Body of pancreas (tissue), 4 donors: ENCODE measurements around the gene PDE4D. TPM values are rescaled to one million over a fixed set of nuclear protein-coding genes. Genes with fewer than 3 reads are reported as not detected.
A peak's percentile ranks its signal among the peaks of the same experiment; 100 is the strongest.

ENCODE experiments used
- ATAC-seq: fragments of 150-250 bp; one replicate; pipeline ENCODE4 v1.9.1; 2016
- DNase-seq, 4 donors: peaks; one replicate each; pipeline ENCODE4 v3.0.0-alpha.2; 2019
- H3K27ac ChIP-seq, 4 donors: fragments of 200-600 bp; sonication (generic); 1 replicate in 3 of 4; 2 replicates in 1 of 4; pipeline versions ENCODE4 v1.5.1 to v1.6.1; 2016 to 2019; ENCODE audit warnings: mild to moderate bottlenecking in 1 of 4, mixed read lengths in 1 of 4, moderate library complexity in 1 of 4
- H3K27me3 ChIP-seq, 2 donors: fragments of 200-600 bp; sonication (generic); one replicate each; pipeline ENCODE4 v1.6.0; 2016; ENCODE audit warnings: mild to moderate bottlenecking in 1 of 2
- H3K36me3 ChIP-seq, 2 donors: fragments of 200-600 bp; sonication (generic); replicated peaks in 1 of 2; 2 replicates each; pipeline ENCODE4 v1.5.1; 2016; ENCODE audit warnings: low read depth in 2 of 2; ENCODE audit not compliant: insufficient read depth in 1 of 2
- H3K4me1 ChIP-seq: fragments of 200-600 bp; sonication (generic); one replicate; pipeline ENCODE4 v1.6.0; 2016
- H3K4me3 ChIP-seq, 2 donors: fragments of 200-600 bp; sonication (generic); 1 replicate in 1 of 2; 2 replicates in 1 of 2; pipeline ENCODE4 v1.5.1; 2016 to 2019
- H3K9me3 ChIP-seq, 3 donors: fragments of 200-600 bp; sonication (generic); 1 replicate in 2 of 3; 2 replicates in 1 of 3; pipeline ENCODE4 v1.5.1; 2016
- POLR2A ChIP-seq, 3 donors: fragments of 450-650 bp; IDR thresholded peaks; one replicate each; pipeline ENCODE4 v1.6.1; 2016; ENCODE audit warnings: antibody characterized with exemption in 3 of 3, mild to moderate bottlenecking in 2 of 3
- WGBS, 2 donors: methylation state at CpG; one replicate each; pipeline ENCODE4 v1.1.5; 2017; 5-methylcytosine and 5-hydroxymethylcytosine counted together
- intact Hi-C: fragments of 100-400 bp; cut with DNase I; formaldehyde crosslinking; loops from one replicate; pipeline ENCODE4 v1.15.1; 2023
- total RNA-seq, 2 donors: library from RNA; depleted of rRNA; stranded (reverse); fragments of >200 nt; gene quantifications; one replicate each; pipeline ENCODE4 v1.1.0, GENCODE V29; 2016
- TF ChIP-seq, protein P1 (sequence below), 7 experiments: fragments of 450-650 bp in 4 of 7; fragments of 200-600 bp in 3 of 7; sonication (generic) in 3 of 7; IDR thresholded peaks; one replicate each; pipeline ENCODE4 v1.5.1; 2016 to 2019; ENCODE audit warnings: antibody characterized with exemption in 7 of 7

PDE4D gene
- total RNA-seq, 2 donors from 2014 or later: 8.6 to 9.2 TPM

- Histone ChIP-seq H3K27ac (peak overlapping the region in 2 of 4 donors; percentile 2 to 24), H3K9me3 (no peaks in the 10 kb centered on the region), H3K36me3 (no peaks in the 10 kb centered on the region), H3K4me1 (peaks cover 23% of the 10 kb centered on the region), H3K4me3 (no peak overlapping the region), H3K27me3 (no peaks in the 10 kb centered on the region)
- DNase-seq (no peak), ATAC-seq (no peak)
- 10 to 23% methylated on average over 4 of the region's 4 CpGs for WGBS, 2 donors
- TF ChIP-seq, protein P1, sequence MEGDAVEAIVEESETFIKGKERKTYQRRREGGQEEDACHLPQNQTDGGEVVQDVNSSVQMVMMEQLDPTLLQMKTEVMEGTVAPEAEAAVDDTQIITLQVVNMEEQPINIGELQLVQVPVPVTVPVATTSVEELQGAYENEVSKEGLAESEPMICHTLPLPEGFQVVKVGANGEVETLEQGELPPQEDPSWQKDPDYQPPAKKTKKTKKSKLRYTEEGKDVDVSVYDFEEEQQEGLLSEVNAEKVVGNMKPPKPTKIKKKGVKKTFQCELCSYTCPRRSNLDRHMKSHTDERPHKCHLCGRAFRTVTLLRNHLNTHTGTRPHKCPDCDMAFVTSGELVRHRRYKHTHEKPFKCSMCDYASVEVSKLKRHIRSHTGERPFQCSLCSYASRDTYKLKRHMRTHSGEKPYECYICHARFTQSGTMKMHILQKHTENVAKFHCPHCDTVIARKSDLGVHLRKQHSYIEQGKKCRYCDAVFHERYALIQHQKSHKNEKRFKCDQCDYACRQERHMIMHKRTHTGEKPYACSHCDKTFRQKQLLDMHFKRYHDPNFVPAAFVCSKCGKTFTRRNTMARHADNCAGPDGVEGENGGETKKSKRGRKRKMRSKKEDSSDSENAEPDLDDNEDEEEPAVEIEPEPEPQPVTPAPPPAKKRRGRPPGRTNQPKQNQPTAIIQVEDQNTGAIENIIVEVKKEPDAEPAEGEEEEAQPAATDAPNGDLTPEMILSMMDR (IDR thresholded peaks at IDR 0.05): no peak
- TF ChIP-seq POLR2A (IDR thresholded peaks at IDR 0.05): no peak
- intact Hi-C loops: no loop called here
Measured at GRCh38 chr5:59458321-59458720, 435.2 kb downstream of the PDE4D start.

GRCh38 chr5:59449905-59450644 is 443.5 kb downstream of the PDE4D start:
- intact Hi-C loops: no loop called here
- no peak for DNase-seq
- Histone ChIP-seq H3K27ac (no peak overlapping the region), H3K9me3 (no peaks in the 10 kb centered on the region), H3K27me3 (no peaks in the 10 kb centered on the region), H3K36me3 (no peaks in the 10 kb centered on the region), H3K4me3 (no peak overlapping the region), H3K4me1 (no peaks in the 10 kb centered on the region)
- TF ChIP-seq POLR2A (IDR thresholded peaks at IDR 0.05): no peak
- TF ChIP-seq, protein P1 (IDR thresholded peaks at IDR 0.05): no peak
- 83 to 86% methylated on average over 3 of the region's 3 CpGs for WGBS, 2 donors
- ATAC-seq: no peak

GRCh38 chr5:59446356-59446755 is 447.2 kb downstream of the PDE4D start:
- H3K27ac ChIP-seq: no peak overlapping the region
- no peak overlapping the region for H3K4me3 ChIP-seq
- WGBS, 2 donors: 40 to 55% methylated on average over 2 of the region's 2 CpGs
- intact Hi-C loops: no loop called here
- TF ChIP-seq POLR2A (IDR thresholded peaks at IDR 0.05): no peak
- TF ChIP-seq, protein P1 (IDR thresholded peaks at IDR 0.05): no peak
- no peaks in the 10 kb centered on the region for H3K36me3 ChIP-seq
- H3K9me3 ChIP-seq: no peaks in the 10 kb centered on the region
- ATAC-seq (no peak), DNase-seq (no peak)
- H3K4me1 ChIP-seq: no peaks in the 10 kb centered on the region
- H3K27me3 ChIP-seq: no peaks in the 10 kb centered on the region

DNA sequence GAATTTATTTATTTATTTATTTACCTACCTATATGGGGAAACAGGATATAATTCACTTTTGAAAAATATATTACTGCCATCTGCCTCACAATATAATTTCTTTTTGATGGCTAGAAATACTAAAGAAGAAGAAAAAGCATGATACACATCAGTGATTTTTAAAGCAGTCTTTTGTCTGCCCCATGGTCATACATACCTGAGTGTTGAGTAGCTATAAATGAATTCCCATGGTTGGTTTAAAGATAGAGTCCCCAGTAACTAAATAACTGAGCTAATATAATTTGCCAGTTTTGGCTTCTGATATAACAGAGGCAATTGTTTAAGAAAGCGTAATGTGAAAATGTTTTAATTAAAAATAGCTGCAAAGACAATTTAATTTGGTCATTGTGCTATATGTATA is 447.8 kb downstream of the PDE4D start:
- WGBS, 2 donors: 96 to 97% methylated on average over 1 of the region's 1 CpG
- no peaks in the 10 kb centered on the region for H3K27me3 ChIP-seq
- no peaks in the 10 kb centered on the region for H3K36me3 ChIP-seq
- no peak for TF ChIP-seq POLR2A (IDR thresholded peaks at IDR 0.05)
- TF ChIP-seq, protein P1 (IDR thresholded peaks at IDR 0.05): no peak
- no peak overlapping the region for H3K27ac ChIP-seq
- no peak overlapping the region for H3K4me3 ChIP-seq
- ATAC-seq (no peak), DNase-seq (no peak)
- H3K9me3 ChIP-seq: no peaks in the 10 kb centered on the region
- no peaks in the 10 kb centered on the region for H3K4me1 ChIP-seq
- intact Hi-C loops: no loop called here

GRCh38 chr5:59439303-59439702 is 454.2 kb downstream of the PDE4D start:
- ATAC-seq (no peak), DNase-seq (no peak)
- no peak overlapping the region for H3K4me3 ChIP-seq
- H3K36me3 ChIP-seq: no peaks in the 10 kb centered on the region
- intact Hi-C loops: no loop called here
- no peak overlapping the region for H3K27ac ChIP-seq
- no peaks in the 10 kb centered on the region for H3K27me3 ChIP-seq
- WGBS, 2 donors: 62 to 79% methylated on average over 3 of the region's 3 CpGs
- no peaks in the 10 kb centered on the region for H3K9me3 ChIP-seq
- H3K4me1 ChIP-seq: peaks cover 7% of the 10 kb centered on the region
- no peak for TF ChIP-seq POLR2A (IDR thresholded peaks at IDR 0.05)
- TF ChIP-seq, protein P1 (IDR thresholded peaks at IDR 0.05): no peak
